MCF 10A (cell line): ENCODE data around the gene ZSCAN10. TPM values are rescaled to one million over a fixed set of nuclear protein-coding genes. Genes with fewer than 3 reads are reported as not detected.

Source experiments
- BruUV-seq: library from RNA; stranded (reverse); fragments of 400-500 nt; replicated peaks from 2 replicates; lab custom pipeline; 2021; lab: Mats Ljungman, UMichigan
- CTCF ChIA-PET: fragments of 300-600 bp; sonication (Branson Sonifier 250); formaldehyde crosslinking; extraction: SDS; loops from one replicate; lab custom pipeline; 2021; ENCODE audit warnings: antibody characterized with exemption, inconsistent platforms; lab: Yijun Ruan, JAX
- POLR2A ChIA-PET: fragments of 300-600, 350-650 bp; sonication (Branson Sonifier 250); formaldehyde crosslinking; extraction: SDS; loops from one replicate; lab custom pipeline; 2020; ENCODE audit warnings: antibody characterized with exemption, inconsistent platforms; lab: Yijun Ruan, JAX
- DNase-seq: peaks from one replicate; pipeline ENCODE4 v3.0.0-alpha.2; 2018; ENCODE audit not compliant: unreplicated experiment
- H3K27ac Mint-ChIP-seq: one replicate; pipeline ENCODE4 v1.8.0; 2022; ENCODE audit warnings: mild to moderate bottlenecking, low read depth, mixed read lengths; ENCODE audit not compliant: unreplicated experiment
- H3K27me3 Mint-ChIP-seq: one replicate; pipeline ENCODE4 v1.8.0; 2022; ENCODE audit warnings: mixed read lengths; ENCODE audit not compliant: insufficient read depth, unreplicated experiment
- H3K36me3 Mint-ChIP-seq: one replicate; pipeline ENCODE4 v1.8.0; 2022; ENCODE audit warnings: mild to moderate bottlenecking, moderate library complexity, mixed read lengths; ENCODE audit not compliant: insufficient read depth, unreplicated experiment
- H3K4me1 Mint-ChIP-seq: one replicate; pipeline ENCODE4 v1.8.0; 2022; ENCODE audit warnings: mixed read lengths; ENCODE audit not compliant: insufficient read depth, unreplicated experiment
- H3K4me3 Mint-ChIP-seq: one replicate; pipeline ENCODE4 v1.8.0; 2022; ENCODE audit warnings: mild to moderate bottlenecking, moderate library complexity, mixed read lengths; ENCODE audit not compliant: unreplicated experiment
- H3K9me3 Mint-ChIP-seq: one replicate; pipeline ENCODE4 v1.8.0; 2022; ENCODE audit warnings: mixed read lengths; ENCODE audit not compliant: unreplicated experiment
- CTCF ChIP-seq: fragments of 200-600 bp; IDR thresholded peaks from one replicate; pipeline ENCODE4 v1.8.0; 2022; ENCODE audit warnings: antibody characterized with exemption, mild to moderate bottlenecking; ENCODE audit not compliant: unreplicated experiment
- intact Hi-C: fragments of 100-400 bp; cut with micrococcal nuclease; formaldehyde crosslinking; loops from 2 replicates; pipeline ENCODE4 v1.14.1; 2022
- total RNA-seq: library from RNA; stranded (reverse); gene quantifications from 2 replicates; pipeline ENCODE4 v1.2.3, GENCODE V29; 2022

The ZSCAN10 gene
- total RNA-seq, 1 experiment from 2014 or later = 0.49 TPM

- intact Hi-C loops = no loop called here
- Mint-ChIP-seq H3K4me3 (no peak overlapping the region), H3K36me3 (peaks cover 26% of the 10 kb centered on the region), H3K9me3 (no peaks in the 10 kb centered on the region), H3K27ac (no peak overlapping the region), H3K27me3 (no peaks in the 10 kb centered on the region), H3K4me1 (no peaks in the 10 kb centered on the region)
- ChIA-PET CTCF (interaction anchor here (0.6 to 1.4 kb wide), 3 partner anchors 11 to 107 kb away, joined by 3 to 5 read pairs (median 3); no protein-coding TSS in a partner anchor), POLR2A (interaction anchor here (0.9 kb wide), 1 partner anchor 11 kb away, joined by 3 read pairs; no protein-coding TSS in a partner anchor)
- TF ChIP-seq CTCF = no peak
- no peak for DNase-seq
- no TSS peak for BruUV-seq
Observed at GRCh38 chr16:3138823-3139426, 39.8 kb upstream of the ZSCAN10 start.

DNA sequence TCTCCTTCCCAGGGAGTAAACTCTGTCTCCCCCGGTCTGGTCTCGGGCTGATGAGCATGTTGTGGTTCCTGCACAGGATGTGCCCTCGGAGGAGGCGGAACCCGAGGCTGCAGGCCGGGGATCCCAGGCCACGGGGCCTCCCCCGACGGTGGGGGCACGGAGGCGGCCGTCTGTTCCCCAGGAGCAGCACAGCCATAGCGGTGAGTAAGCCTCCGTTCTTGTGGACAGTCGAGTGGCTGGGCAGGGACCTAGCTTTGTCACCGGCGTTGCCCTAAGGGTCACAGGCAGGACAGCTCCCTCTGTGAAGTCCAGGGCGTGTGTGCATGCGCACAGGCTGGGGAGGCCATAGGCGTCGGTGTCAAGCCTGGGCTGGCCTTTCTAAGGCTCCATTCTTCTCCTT is 39.2 kb upstream of the ZSCAN10 start:
- intact Hi-C loops = no loop called here
- Mint-ChIP-seq H3K4me3 (no peak overlapping the region), H3K27ac (no peak overlapping the region), H3K9me3 (no peaks in the 10 kb centered on the region), H3K36me3 (peaks cover 28% of the 10 kb centered on the region), H3K4me1 (no peaks in the 10 kb centered on the region), H3K27me3 (no peaks in the 10 kb centered on the region)
- no peak for TF ChIP-seq CTCF
- no TSS peak for BruUV-seq
- no peak for DNase-seq
- ChIA-PET CTCF (interaction anchor here (0.6 kb wide), 1 partner anchor 27 kb away, joined by 3 read pairs; no protein-coding TSS in a partner anchor), POLR2A (interaction anchor here (0.9 kb wide), 1 partner anchor 11 kb away, joined by 3 read pairs; no protein-coding TSS in a partner anchor)

GRCh38 chr16:3137267-3137666 is 38.2 kb upstream of the ZSCAN10 start:
- intact Hi-C loops = no loop called here
- CTCF ChIA-PET = interaction anchor here (1.0 to 1.1 kb wide), 2 partner anchors 8 to 20 kb away, joined by 3 to 7 read pairs; no protein-coding TSS in a partner anchor
- H3K4me3 Mint-ChIP-seq = no peak overlapping the region
- no peak for TF ChIP-seq CTCF
- no peaks in the 10 kb centered on the region for H3K4me1 Mint-ChIP-seq
- H3K27ac Mint-ChIP-seq = no peak overlapping the region
- no peaks in the 10 kb centered on the region for H3K9me3 Mint-ChIP-seq
- H3K27me3 Mint-ChIP-seq = no peaks in the 10 kb centered on the region
- peaks cover 27% of the 10 kb centered on the region for H3K36me3 Mint-ChIP-seq
- DNase-seq = no peak
- POLR2A ChIA-PET = interaction anchor here (0.5 to 3.8 kb wide), 4 partner anchors 13 to 58 kb away, joined by 3 to 30 read pairs (median 6); partner anchors contain the start of gene ZNF205
- BruUV-seq = no TSS peak

- no peaks in the 10 kb centered on the region for H3K9me3 Mint-ChIP-seq
- ChIA-PET CTCF (interaction anchor here (0.6 to 9.1 kb wide), 7 partner anchors 14 to 108 kb away, joined by 3 to 75 read pairs (median 4); partner anchors contain the start of gene ZNF205), POLR2A (interaction anchor here (0.6 to 3.8 kb wide), 38 partner anchors 9 to 364 kb away, joined by 3 to 105 read pairs (median 6); partner anchors contain the start of genes FLYWCH1, HCFC1R1, IL32 and NAA60)
- DNase-seq = no peak
- H3K27me3 Mint-ChIP-seq = no peaks in the 10 kb centered on the region
- peak overlapping the region; percentile 93 for H3K4me3 Mint-ChIP-seq
- intact Hi-C loops = no loop called here
- H3K4me1 Mint-ChIP-seq = no peaks in the 10 kb centered on the region
- no peak for TF ChIP-seq CTCF
- TSS peak; percentile 74 for BruUV-seq
- H3K36me3 Mint-ChIP-seq = peaks cover 33% of the 10 kb centered on the region
- H3K27ac Mint-ChIP-seq = peak overlapping the region; percentile 95
Observed at GRCh38 chr16:3135126-3135715, 36.1 kb upstream of the ZSCAN10 start.
